Retinal pigment epithelial cell (primary cell): ENCODE measurements around the gene DIP2C.

Experiments
- DNase-seq: peaks from one replicate; pipeline ENCODE4 v3.0.0-alpha.2; 2010; ENCODE audit warnings: low read depth
- H3K4me3 ChIP-seq: 2 replicates; pipeline ENCODE4 v1.5.1; 2011; ENCODE audit warnings: mild to moderate bottlenecking, low read length, control low read depth, moderate library complexity
- TF ChIP-seq, protein P1 (sequence below): conservative IDR thresholded peaks from 2 replicates; pipeline ENCODE4 v1.5.1; 2011; ENCODE audit warnings: low read depth, low read length, control low read depth, inconsistent platforms

The DIP2C gene

GRCh38 chr10:389261-389790 lies 300.1 kb downstream of the DIP2C start:
- TF ChIP-seq, protein P1, sequence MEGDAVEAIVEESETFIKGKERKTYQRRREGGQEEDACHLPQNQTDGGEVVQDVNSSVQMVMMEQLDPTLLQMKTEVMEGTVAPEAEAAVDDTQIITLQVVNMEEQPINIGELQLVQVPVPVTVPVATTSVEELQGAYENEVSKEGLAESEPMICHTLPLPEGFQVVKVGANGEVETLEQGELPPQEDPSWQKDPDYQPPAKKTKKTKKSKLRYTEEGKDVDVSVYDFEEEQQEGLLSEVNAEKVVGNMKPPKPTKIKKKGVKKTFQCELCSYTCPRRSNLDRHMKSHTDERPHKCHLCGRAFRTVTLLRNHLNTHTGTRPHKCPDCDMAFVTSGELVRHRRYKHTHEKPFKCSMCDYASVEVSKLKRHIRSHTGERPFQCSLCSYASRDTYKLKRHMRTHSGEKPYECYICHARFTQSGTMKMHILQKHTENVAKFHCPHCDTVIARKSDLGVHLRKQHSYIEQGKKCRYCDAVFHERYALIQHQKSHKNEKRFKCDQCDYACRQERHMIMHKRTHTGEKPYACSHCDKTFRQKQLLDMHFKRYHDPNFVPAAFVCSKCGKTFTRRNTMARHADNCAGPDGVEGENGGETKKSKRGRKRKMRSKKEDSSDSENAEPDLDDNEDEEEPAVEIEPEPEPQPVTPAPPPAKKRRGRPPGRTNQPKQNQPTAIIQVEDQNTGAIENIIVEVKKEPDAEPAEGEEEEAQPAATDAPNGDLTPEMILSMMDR = no peak
- no peak for DNase-seq
- H3K4me3 ChIP-seq = no peak overlapping the region

- TF ChIP-seq, protein P1 = no peak
- no peak overlapping the region for H3K4me3 ChIP-seq
- DNase-seq = no peak
Observed at GRCh38 chr10:388661-389045, 300.8 kb downstream of the DIP2C start.

DNA sequence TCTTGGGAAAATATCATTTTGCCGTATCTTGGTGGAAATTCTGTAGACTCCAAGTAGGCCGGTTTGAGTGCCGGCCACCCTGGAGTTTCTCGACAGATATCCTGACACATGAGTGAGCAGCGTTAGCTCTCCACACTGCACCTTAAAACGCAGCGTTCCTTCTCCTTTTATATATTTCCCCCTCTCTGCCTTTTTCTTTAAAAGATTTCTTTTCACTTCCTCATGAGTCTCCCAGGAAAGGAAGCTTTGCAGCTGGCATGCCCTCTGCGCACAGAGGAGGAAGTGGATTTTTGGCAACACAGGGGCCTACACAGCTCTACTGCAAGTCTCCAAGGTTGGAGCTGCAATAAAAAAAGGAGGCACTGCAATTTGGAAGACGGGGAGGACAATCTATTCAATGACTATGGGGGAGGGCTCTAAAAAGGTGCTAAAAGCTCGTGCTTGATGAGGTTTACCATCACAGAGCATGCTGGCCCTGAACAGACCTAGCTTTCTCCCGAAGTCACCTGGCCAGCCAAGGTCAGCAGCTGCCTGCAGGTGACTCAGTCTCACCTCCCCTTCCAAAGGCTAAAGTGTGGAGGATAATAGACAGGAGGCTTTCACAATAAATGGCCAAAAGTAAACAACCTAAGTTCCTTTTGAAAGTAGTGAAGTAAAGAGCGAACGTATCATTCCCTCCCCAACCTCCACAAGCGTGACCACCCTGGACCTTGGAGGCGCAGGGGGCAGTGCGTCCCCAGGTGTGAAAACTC lies 301.4 kb downstream of the DIP2C start:
- TF ChIP-seq, protein P1 = no peak
- no peak overlapping the region for H3K4me3 ChIP-seq
- no peak for DNase-seq

DNA sequence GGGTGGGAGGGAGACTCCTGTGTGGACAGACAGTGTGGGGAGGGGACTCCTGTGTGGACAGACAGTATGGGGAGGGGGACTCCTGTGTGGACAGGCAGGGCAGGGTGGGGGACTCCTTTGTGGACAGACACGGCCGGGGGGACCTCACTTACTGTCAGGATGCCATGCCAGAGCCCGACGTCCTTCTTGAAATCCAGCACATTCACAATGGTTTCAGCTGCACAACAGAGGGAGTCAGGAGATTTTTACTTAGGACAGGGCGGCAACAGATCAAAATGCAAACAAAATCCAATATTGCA lies 301.9 kb downstream of the DIP2C start:
- TF ChIP-seq, protein P1 = no peak
- H3K4me3 ChIP-seq = no peak overlapping the region
- DNase-seq = no peak

DNA sequence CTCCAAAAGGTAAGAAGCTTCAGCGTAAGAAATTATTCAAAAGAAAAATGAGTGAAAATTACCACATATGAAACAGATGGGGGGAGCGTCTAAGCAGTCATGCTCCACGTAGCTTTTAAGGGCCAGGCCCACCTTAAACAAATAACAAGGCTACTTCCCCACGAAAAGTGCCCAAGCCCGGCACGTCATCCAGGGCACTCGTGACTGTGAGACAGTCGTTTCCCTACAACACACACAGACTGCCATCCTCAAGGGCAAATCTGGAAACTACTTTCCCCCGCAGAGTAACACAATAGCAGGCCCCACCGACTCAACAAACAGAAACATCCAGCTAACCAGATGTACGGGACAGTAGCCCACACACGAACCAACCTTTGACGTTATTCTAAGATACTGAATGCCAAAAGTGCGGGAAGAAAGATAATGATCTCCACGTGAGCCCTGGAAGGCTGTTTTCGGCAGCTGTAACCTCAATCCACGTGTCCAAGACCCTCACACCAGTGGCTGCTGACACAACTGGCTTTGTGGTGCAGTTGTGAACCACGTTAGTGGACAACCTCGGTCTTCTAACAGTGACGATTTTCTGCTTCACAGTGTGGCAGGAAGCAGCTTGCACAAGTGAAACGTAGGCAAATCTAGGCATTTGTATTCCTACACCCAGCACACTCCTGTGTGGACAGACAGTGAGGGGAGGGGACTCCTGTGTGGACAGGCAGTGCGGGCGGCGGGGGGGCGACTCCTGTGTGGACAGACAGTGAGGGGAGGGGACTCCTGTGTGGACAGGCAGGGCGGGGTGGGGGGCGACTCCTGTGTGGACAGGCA lies 302.5 kb downstream of the DIP2C start:
- no peak overlapping the region for H3K4me3 ChIP-seq
- TF ChIP-seq, protein P1 = no peak
- DNase-seq = no peak

DNA sequence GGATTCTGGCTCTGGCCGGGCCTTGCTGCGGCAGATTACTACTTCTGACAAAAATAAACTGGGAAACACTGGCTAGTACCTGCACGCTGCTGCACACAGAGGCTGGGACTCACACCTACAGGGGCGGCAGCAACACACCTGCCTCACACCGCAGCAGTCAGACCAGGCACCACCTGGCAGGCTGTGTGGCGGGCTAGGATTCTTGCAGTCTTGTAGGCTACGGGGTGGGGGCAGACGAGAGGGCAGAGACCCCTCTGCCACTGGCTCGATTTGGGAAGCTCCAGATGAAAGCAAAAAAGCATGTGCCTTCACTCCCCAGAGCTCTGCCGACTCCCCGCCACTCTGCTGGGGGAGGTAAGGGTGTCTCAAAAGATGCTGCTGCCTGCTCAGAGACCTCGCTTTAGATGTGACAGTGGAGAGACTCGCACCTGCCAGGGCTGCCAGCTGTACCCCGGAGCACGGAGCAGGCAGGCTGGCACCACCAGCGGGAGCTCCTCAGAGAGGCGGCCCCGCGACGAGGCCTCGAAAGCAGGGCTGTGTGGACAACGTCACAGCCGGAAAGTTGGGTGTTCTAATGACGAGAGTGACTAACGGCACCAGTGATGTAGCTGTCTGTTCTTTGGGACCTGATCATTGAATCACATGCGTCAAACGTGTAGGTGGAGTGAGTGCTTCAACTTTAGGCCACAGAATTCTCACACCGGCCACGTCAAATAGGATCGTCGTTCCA lies 303.7 kb downstream of the DIP2C start:
- TF ChIP-seq, protein P1 = no peak
- DNase-seq = no peak
- no peak overlapping the region for H3K4me3 ChIP-seq
